ENCODE results near the gene KLRC3.
A peak's percentile ranks its signal among the peaks of the same experiment; 100 is the strongest.
"Not testable (repeated sequence)": the region's sequence is repeated elsewhere in the genome, so short reads cannot be mapped to it uniquely, and the experiment has no call there.

Gene KLRC3

GRCh38 chr12:10368206-10369171 is 51.9 kb downstream of the KLRC3 start:
- no peak for DNase-seq

- DNase-seq = not testable (repeated sequence)
Observed at GRCh38 chr12:10367714-10368113, 52.7 kb downstream of the KLRC3 start.

GRCh38 chr12:10366875-10367274 is 53.5 kb downstream of the KLRC3 start:
- no peak for DNase-seq

GRCh38 chr12:10365696-10366405 is 54.5 kb downstream of the KLRC3 start:
- no peak for DNase-seq

DNA sequence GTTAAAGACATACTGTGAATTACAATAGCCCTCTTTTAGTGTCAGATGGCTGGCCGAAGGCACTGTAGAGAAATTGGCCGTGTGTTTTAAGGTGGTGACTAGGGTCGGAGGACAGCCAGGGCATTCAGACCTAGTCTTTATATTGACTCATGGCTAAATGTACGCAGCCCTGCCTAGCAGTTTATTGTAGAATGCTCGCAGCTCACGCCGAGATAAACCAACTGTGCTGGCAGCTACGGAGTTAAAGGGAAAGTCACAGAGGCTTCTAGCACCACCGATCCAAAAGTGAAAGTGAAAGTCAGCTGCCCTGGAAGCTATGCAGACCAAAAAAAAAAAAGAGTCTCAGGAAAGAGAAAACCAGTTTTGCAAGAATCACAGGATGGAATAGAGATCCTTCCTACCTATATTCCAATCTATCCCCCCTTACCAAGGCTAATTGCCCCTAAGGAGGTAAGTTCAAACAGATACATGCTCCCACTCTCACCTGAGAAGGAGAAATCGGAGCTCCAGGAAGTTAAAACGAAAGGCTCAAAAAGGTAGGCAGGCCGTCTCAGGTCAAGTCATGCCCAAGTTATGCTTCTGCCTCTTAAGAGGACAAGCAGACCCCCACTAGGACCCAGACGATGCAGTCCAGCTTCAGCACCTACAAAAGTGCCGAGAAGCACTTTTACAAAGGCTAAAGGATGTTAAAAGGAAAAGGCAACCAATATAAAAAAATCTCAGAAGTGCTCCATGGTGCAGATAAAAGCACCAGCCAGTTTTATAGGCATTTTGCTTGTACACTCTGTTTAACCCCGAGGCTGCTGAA is 55.4 kb downstream of the KLRC3 start:
- peak; percentile 81 for DNase-seq

DNA sequence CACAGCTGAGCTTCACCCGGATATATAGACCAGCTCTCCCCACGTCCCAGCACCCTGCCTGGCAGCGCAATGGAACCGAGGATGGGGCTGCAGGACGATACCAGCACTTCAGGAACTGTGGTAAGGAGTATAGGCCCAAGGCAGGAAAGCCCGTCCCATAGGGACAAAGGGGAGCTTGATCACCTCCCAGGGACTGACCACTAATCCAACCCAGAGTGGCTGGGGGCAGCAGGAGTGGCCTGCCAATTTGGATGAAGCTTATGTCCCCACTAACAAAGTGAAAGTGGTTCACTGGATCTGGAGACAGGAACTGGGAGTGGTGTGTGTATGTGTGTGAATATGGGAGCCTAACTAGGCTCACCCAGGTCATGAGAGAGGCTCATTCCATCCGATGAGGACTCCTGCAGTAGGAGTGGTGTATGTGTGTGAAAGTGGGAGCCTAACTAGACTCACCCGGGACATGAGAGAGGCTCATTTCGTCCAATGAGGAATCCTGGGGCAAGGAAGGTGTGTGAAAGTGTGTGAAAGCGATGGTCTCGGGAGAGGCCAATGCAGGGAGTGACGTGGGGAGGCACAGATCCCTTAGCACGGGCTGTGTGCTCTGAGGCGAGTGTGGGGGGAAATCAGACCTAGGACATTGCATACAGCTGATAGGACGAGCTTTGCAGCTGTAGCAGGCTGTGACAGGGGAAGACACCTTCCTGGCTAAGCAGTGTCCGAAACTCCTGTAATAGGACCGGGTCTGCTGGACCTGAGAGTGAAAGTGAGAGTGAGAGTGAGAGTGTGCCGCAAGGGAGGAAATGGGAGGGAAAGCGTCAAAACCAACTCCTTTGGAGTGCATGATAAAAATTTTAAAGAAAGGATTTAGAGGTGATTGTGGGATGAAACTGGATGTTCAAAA is 56.2 kb downstream of the KLRC3 start:
- DNase-seq = peak; percentile 60

DNA sequence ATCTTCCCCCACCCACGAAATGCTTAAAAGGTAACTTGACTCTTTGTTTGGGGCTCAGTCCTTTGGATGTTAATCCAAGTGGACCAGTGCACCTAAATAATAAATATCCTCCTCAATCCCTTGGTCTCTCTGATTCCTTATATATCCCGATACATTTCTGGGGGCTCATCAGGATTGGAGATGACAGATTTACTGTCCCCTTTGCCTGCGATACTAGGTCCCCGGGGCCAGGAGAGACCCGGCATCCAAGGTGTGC is 56.8 kb downstream of the KLRC3 start:
- no peak for DNase-seq

GRCh38 chr12:10362828-10363657 is 57.4 kb downstream of the KLRC3 start:
- DNase-seq = no peak

- DNase-seq = no peak
Observed at GRCh38 chr12:10362325-10362724, 58.1 kb downstream of the KLRC3 start.
